ENCODE data around the gene SCYGR4. TPM values are rescaled to one million over a fixed set of nuclear protein-coding genes. Genes with fewer than 3 reads are reported as not detected.

The SCYGR4 gene
- total RNA-seq, 4 donors from 2014 or later: not detected

DNA sequence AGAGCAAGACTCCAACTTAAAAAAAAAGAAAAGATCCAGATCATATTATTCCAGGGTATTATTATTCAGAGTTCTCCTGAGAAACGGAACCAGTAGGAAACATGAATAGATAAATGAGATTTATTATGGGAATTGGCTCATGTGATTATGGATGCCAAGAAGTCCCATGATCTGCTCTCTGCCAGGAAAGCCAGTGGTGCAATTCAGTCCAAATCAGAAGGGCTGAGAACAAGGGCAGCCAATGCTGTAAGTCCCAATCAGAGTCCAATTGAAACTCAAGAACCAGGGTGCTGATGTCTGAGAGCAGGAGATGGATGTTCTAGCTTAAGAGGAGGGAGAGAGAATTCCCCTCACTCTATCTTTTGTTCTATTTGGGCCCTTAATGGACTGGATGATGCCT, 10.8 kb upstream of the SCYGR4 start:
- H3K4me1 ChIP-seq: no peaks in the 10 kb centered on the region
- intact Hi-C loops (cut with DNase I): no loop called here
- H3K9me3 ChIP-seq: no peaks in the 10 kb centered on the region
- DNase-seq: no peak
- no peak overlapping the region for H3K4me3 ChIP-seq (replicated peaks in 1 of 3)
- TF ChIP-seq POLR2A (IDR thresholded peaks at IDR 0.05): no peak
- TF ChIP-seq, protein P1, sequence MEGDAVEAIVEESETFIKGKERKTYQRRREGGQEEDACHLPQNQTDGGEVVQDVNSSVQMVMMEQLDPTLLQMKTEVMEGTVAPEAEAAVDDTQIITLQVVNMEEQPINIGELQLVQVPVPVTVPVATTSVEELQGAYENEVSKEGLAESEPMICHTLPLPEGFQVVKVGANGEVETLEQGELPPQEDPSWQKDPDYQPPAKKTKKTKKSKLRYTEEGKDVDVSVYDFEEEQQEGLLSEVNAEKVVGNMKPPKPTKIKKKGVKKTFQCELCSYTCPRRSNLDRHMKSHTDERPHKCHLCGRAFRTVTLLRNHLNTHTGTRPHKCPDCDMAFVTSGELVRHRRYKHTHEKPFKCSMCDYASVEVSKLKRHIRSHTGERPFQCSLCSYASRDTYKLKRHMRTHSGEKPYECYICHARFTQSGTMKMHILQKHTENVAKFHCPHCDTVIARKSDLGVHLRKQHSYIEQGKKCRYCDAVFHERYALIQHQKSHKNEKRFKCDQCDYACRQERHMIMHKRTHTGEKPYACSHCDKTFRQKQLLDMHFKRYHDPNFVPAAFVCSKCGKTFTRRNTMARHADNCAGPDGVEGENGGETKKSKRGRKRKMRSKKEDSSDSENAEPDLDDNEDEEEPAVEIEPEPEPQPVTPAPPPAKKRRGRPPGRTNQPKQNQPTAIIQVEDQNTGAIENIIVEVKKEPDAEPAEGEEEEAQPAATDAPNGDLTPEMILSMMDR (IDR thresholded peaks at IDR 0.05): no peak
- H3K27me3 ChIP-seq: no peaks in the 10 kb centered on the region
- no peaks in the 10 kb centered on the region for H3K36me3 ChIP-seq
- WGBS, 2 donors: 73 to 83% methylated on average over 1 of the region's 1 CpG
- no peak overlapping the region for H3K27ac ChIP-seq

DNA sequence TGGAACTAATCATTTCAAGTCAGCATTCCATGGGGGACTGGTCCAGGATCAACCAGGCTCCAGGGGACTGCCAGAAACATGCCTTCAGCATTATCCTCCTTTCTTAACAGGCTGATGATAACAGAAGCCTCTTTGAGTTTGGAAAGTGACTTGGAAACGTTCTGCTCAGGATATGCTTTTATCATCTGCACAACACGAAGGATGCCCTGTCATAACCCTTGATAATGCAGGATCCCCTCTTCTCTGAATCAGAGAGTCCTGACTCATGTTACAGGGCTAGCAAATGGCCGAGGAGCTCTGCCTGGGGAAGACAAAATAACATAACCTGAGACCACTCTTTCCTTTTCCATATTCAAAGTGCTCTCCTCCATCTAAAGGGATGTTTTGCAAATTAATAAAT, 9.4 kb upstream of the SCYGR4 start:
- H3K27me3 ChIP-seq: no peaks in the 10 kb centered on the region
- no peaks in the 10 kb centered on the region for H3K4me1 ChIP-seq
- H3K36me3 ChIP-seq: no peaks in the 10 kb centered on the region
- H3K9me3 ChIP-seq: no peaks in the 10 kb centered on the region
- H3K4me3 ChIP-seq (replicated peaks in 1 of 3): no peak overlapping the region
- no peak for DNase-seq
- no peak overlapping the region for H3K27ac ChIP-seq
- TF ChIP-seq, protein P1 (IDR thresholded peaks at IDR 0.05): no peak
- TF ChIP-seq POLR2A (IDR thresholded peaks at IDR 0.05): no peak
- intact Hi-C loops (cut with DNase I): no loop called here
- WGBS, 2 donors: 67% methylated on average over 3 of the region's 3 CpGs

DNA sequence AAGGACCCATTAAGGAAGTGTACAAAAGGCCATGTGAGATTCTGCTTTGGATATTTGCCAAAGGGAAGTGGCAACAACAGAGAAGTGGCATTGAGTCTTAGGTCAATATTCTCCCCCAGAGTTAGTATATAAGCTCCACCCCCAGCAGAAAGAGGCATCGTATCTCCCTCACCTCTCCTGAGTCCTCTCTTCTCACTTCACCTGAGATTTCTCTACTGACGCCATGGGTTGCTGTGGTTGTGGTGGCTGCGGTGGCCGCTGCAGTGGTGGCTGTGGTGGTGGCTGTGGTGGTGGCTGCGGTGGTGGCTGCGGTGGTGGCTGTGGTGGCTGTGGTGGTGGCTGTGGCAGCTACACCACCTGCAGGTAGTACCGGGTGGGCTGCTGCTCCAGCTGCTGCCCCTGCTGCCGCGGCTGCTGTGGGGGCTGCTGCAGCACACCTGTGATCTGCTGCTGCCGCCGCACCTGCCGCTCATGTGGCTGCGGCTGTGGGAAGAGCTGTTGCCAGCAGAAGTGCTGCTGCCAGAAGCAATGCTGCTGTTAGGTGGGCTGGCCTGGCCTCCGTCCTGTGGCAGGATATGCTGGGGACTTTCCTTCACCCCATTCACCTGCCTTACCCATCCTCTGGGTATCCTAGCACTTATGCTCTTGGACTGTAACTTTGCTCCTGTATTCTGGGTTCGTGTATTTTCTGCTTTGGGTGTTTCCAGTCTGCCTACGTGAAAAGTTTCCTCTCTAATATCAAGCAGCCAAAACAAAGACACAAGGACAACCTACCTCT, 8.5 kb upstream of the SCYGR4 start:
- Histone ChIP-seq H3K4me1 (no peaks in the 10 kb centered on the region), H3K36me3 (no peaks in the 10 kb centered on the region), H3K27ac (no peak overlapping the region), H3K9me3 (no peaks in the 10 kb centered on the region), H3K27me3 (no peaks in the 10 kb centered on the region), H3K4me3 (replicated peaks in 1 of 3) (no peak overlapping the region)
- intact Hi-C loops (cut with DNase I): no loop called here
- no peak for DNase-seq
- TF ChIP-seq POLR2A (IDR thresholded peaks at IDR 0.05): no peak
- TF ChIP-seq, protein P1 (IDR thresholded peaks at IDR 0.05): no peak
- WGBS, 2 donors: 79 to 80% methylated on average over 12 to 15 of the region's 16 CpGs

DNA sequence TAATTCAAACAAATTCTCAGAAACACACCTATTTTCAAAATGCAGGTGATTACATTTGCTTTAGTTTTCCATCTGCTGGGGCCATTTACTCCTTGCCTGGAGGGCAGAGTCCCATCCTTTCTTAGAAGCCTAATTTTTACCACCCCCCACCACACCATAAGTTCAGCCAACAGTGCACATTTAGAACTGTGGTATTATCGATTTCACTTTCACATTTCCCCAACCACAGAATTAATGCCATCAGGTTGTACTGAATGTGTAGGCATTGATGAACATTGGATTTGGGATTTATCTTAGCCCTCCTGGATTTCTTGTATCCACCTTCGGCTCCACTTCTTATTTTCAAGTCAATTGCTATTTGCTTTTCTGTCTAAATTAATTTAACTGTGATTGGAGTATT, 7.2 kb upstream of the SCYGR4 start:
- Histone ChIP-seq H3K4me3 (replicated peaks in 1 of 3) (no peak overlapping the region), H3K27ac (no peak overlapping the region), H3K4me1 (no peaks in the 10 kb centered on the region), H3K9me3 (no peaks in the 10 kb centered on the region), H3K36me3 (no peaks in the 10 kb centered on the region), H3K27me3 (no peaks in the 10 kb centered on the region)
- TF ChIP-seq, protein P1 (IDR thresholded peaks at IDR 0.05): no peak
- no peak for TF ChIP-seq POLR2A (IDR thresholded peaks at IDR 0.05)
- no peak for DNase-seq
- intact Hi-C loops (cut with DNase I): no loop called here
- 85 to 92% methylated on average over 2 of the region's 2 CpGs for WGBS, 2 donors

DNA sequence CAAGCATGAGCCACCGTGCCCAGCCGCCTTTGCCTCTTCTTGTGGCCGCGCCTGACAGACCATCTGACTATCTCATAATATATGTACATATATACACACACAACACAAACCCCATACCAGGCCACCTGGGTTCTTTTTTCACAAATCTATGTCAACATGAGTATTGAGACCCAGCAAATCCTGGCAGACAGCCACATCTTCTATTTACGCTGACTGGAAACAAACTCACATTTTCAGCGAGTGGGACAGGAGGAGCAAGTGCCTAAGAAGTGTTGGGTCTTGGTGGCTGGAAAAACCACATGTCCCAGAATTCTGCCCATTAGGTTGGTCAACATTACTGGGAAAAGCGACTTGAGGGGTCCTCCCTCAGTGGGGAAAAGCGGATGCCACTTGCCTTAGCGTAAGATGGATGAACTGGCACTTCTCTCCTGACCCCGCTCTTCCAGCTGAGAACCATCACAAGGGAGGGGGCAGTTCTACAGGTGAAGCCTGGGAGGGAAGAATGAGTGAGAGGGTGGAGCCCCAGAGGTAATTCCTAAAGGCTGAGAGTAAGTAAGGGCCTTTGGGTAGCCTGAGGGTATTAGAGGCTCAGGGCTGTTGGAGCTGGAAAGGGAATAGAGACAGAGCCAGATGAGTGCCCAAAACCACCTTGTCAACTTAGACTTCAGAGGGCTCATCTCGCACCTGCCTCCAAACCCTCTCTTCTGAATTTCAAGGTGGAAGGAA, 4.6 kb upstream of the SCYGR4 start:
- no peak overlapping the region for H3K4me3 ChIP-seq (replicated peaks in 1 of 3)
- no peaks in the 10 kb centered on the region for H3K36me3 ChIP-seq
- no peaks in the 10 kb centered on the region for H3K27me3 ChIP-seq
- no peaks in the 10 kb centered on the region for H3K9me3 ChIP-seq
- DNase-seq: no peak
- H3K27ac ChIP-seq: no peak overlapping the region
- H3K4me1 ChIP-seq: no peaks in the 10 kb centered on the region
- TF ChIP-seq POLR2A (IDR thresholded peaks at IDR 0.05): no peak
- TF ChIP-seq, protein P1 (IDR thresholded peaks at IDR 0.05): no peak
- WGBS, 2 donors: 80 to 84% methylated on average over 11 of the region's 11 CpGs
- intact Hi-C loops (cut with DNase I): no loop called here

All from thyroid gland (tissue), 4 donors.